ENCODE data around the gene PLD5. TPM values are rescaled to one million over a fixed set of nuclear protein-coding genes. Genes with fewer than 3 reads are reported as not detected.

Gene PLD5
- total RNA-seq, 2 donors from 2014 or later = 0.05 to 1.0 TPM

DNA sequence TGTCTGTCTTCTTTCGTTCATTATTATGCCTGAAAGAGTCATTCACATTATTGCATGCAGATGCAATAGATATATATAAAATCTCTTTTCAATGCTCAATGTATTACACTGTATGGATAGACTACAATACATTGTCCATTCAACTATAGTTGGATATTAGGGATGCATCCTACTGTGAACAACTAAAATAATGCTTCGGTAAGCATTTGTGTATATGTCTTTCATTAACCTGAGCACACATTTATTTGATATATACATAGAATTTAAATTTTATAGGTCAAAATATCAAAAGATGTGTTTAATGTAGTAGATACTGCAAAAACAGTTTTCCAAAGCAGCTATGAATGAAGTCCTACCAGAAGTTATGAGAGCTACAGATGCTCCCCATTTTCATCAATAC, 8.9 kb downstream of the PLD5 start:
- Histone ChIP-seq H3K27me3 (replicated peaks; ENCODE audit: insufficient read depth) (no peaks in the 10 kb centered on the region), H3K9me3 (no peaks in the 10 kb centered on the region), H3K4me3 (no peak overlapping the region), H3K4me1 (replicated peaks) (no peaks in the 10 kb centered on the region), H3K27ac (no peak overlapping the region), H3K36me3 (no peaks in the 10 kb centered on the region)
- intact Hi-C loops (cut with DNase I) = no loop called here
- no peak for DNase-seq (ENCODE audit: low spot score)
- no peak for TF ChIP-seq POLR2AphosphoS5 (IDR thresholded peaks at IDR 0.05)
- TF ChIP-seq, protein P1, sequence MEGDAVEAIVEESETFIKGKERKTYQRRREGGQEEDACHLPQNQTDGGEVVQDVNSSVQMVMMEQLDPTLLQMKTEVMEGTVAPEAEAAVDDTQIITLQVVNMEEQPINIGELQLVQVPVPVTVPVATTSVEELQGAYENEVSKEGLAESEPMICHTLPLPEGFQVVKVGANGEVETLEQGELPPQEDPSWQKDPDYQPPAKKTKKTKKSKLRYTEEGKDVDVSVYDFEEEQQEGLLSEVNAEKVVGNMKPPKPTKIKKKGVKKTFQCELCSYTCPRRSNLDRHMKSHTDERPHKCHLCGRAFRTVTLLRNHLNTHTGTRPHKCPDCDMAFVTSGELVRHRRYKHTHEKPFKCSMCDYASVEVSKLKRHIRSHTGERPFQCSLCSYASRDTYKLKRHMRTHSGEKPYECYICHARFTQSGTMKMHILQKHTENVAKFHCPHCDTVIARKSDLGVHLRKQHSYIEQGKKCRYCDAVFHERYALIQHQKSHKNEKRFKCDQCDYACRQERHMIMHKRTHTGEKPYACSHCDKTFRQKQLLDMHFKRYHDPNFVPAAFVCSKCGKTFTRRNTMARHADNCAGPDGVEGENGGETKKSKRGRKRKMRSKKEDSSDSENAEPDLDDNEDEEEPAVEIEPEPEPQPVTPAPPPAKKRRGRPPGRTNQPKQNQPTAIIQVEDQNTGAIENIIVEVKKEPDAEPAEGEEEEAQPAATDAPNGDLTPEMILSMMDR (IDR thresholded peaks at IDR 0.05) = no peak
- no peak for TF ChIP-seq POLR2A (IDR thresholded peaks at IDR 0.05)
- WGBS = 93% methylated on average over 2 of the region's 2 CpGs

- Histone ChIP-seq H3K4me3 (no peak overlapping the region), H3K4me1 (replicated peaks) (no peaks in the 10 kb centered on the region), H3K36me3 (no peaks in the 10 kb centered on the region), H3K27me3 (replicated peaks; ENCODE audit: insufficient read depth) (no peaks in the 10 kb centered on the region), H3K27ac (no peak overlapping the region), H3K9me3 (no peaks in the 10 kb centered on the region)
- no peak for TF ChIP-seq POLR2A (IDR thresholded peaks at IDR 0.05)
- TF ChIP-seq, protein P1 (IDR thresholded peaks at IDR 0.05) = no peak
- TF ChIP-seq POLR2AphosphoS5 (IDR thresholded peaks at IDR 0.05) = no peak
- intact Hi-C loops (cut with DNase I) = no loop called here
- WGBS = 95% methylated on average over 12 of the region's 12 CpGs
- no peak for DNase-seq (ENCODE audit: low spot score)
These were observed 17.8 kb downstream of the PLD5 start for GRCh38 chr1:242506724-242507123.

DNA sequence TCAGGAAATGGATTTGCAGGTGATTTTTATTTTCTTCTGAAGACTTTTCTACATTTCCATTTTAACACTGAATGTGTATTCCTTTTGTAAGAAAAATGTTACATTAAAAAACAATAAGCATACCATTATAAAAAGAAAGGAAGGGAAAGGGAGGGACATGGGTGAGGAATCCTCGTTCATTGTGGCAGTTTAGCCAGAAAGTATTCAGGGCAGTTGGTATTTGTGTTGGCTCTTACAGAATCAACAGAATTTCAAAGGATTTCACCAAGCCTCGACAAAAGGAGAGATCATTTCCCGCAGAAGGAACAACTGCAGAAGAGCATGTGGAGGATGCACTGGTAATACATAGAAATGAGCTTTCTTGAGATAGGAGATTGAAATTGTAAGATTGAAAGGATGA, 35.0 kb downstream of the PLD5 start:
- Histone ChIP-seq H3K36me3 (no peaks in the 10 kb centered on the region), H3K9me3 (no peaks in the 10 kb centered on the region), H3K4me1 (replicated peaks) (no peaks in the 10 kb centered on the region), H3K27ac (no peak overlapping the region), H3K4me3 (no peak overlapping the region), H3K27me3 (replicated peaks; ENCODE audit: insufficient read depth) (no peaks in the 10 kb centered on the region)
- 24% methylated on average over 3 of the region's 3 CpGs for WGBS
- intact Hi-C loops (cut with DNase I) = no loop called here
- DNase-seq (ENCODE audit: low spot score) = no peak
- TF ChIP-seq, protein P1 (IDR thresholded peaks at IDR 0.05) = no peak
- TF ChIP-seq POLR2AphosphoS5 (IDR thresholded peaks at IDR 0.05) = no peak
- TF ChIP-seq POLR2A (IDR thresholded peaks at IDR 0.05) = no peak

DNA sequence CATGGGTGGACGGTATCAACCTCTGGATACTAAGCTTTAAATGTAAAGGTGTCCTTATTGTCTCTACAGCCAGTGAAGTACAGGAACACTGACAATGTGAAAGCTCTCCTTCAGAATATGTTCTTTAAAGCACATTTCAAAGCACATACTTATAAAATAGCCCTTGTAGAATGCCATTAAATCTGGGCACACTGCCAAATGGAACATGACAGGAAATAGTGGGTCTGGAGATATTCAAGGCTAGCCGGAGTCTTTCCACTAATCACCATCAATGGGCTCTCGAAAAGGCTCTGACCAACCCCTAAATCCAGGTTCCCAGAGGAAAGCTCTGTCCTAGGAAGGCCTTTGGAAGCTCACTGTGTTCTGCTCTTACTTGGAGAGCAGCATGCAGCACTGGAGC, 46.6 kb downstream of the PLD5 start:
- H3K36me3 ChIP-seq = no peaks in the 10 kb centered on the region
- H3K27ac ChIP-seq = no peak overlapping the region
- TF ChIP-seq POLR2AphosphoS5 (IDR thresholded peaks at IDR 0.05) (no peak), POLR2A (IDR thresholded peaks at IDR 0.05) (no peak)
- TF ChIP-seq, protein P1 (IDR thresholded peaks at IDR 0.05) = no peak
- no peaks in the 10 kb centered on the region for H3K27me3 ChIP-seq (replicated peaks; ENCODE audit: insufficient read depth)
- no peaks in the 10 kb centered on the region for H3K9me3 ChIP-seq
- DNase-seq (ENCODE audit: low spot score) = no peak
- intact Hi-C loops (cut with DNase I) = no loop called here
- no peak overlapping the region for H3K4me3 ChIP-seq
- H3K4me1 ChIP-seq (replicated peaks) = no peaks in the 10 kb centered on the region
- WGBS = 10% methylated on average over 3 of the region's 3 CpGs

GRCh38 chr1:242470774-242471173, 53.7 kb downstream of the PLD5 start:
- Histone ChIP-seq H3K9me3 (no peaks in the 10 kb centered on the region), H3K4me1 (replicated peaks) (no peaks in the 10 kb centered on the region), H3K4me3 (no peak overlapping the region), H3K27me3 (replicated peaks; ENCODE audit: insufficient read depth) (no peaks in the 10 kb centered on the region), H3K27ac (no peak overlapping the region), H3K36me3 (no peaks in the 10 kb centered on the region)
- DNase-seq (ENCODE audit: low spot score) = no peak
- WGBS = 86% methylated on average over 6 of the region's 6 CpGs
- intact Hi-C loops (cut with DNase I) = no loop called here
- TF ChIP-seq POLR2A (IDR thresholded peaks at IDR 0.05) (no peak), POLR2AphosphoS5 (IDR thresholded peaks at IDR 0.05) (no peak)
- TF ChIP-seq, protein P1 (IDR thresholded peaks at IDR 0.05) = no peak
